Naive B cell (primary cell): ENCODE data around the gene MICAL2. TPM values are rescaled to one million over a fixed set of nuclear protein-coding genes. Genes with fewer than 3 reads are reported as not detected.

Experiments used
- ATAC-seq, 2 donors: fragments of 150-1000 bp; cut with Tn5 transposase; 2 replicates each; pipeline ENCODE4 v1.10.0; 2021; ENCODE audit warnings: low read depth in 2 of 2, mild to moderate bottlenecking in 2 of 2, moderate library complexity in 2 of 2
- DNase-seq: peaks from one replicate; pipeline ENCODE4 v3.0.0; 2022
- H3K27ac Mint-ChIP-seq, 6 donors: one replicate each; pipeline ENCODE4 v1.8.0; 2020 to 2022; ENCODE audit warnings: mild to moderate bottlenecking in 6 of 6, mixed read lengths in 6 of 6, moderate library complexity in 5 of 6, inconsistent platforms in 2 of 6
- H3K27me3 Mint-ChIP-seq, 3 donors: one replicate each; pipeline ENCODE4 v1.8.0; 2021 to 2022; ENCODE audit warnings: mixed read lengths in 3 of 3, mild to moderate bottlenecking in 1 of 3
- H3K36me3 Mint-ChIP-seq, 2 donors: one replicate each; pipeline ENCODE4 v1.8.0; 2020 to 2022; ENCODE audit warnings: mixed read lengths in 2 of 2, inconsistent platforms in 1 of 2, mild to moderate bottlenecking in 1 of 2
- H3K4me1 Mint-ChIP-seq, 3 donors: one replicate each; pipeline ENCODE4 v1.8.0; 2020 to 2022; ENCODE audit warnings: mixed read lengths in 3 of 3, inconsistent platforms in 1 of 3, mild to moderate bottlenecking in 1 of 3, moderate library complexity in 1 of 3
- H3K4me3 Mint-ChIP-seq, 8 donors: one replicate each; pipeline ENCODE4 v1.8.0; 2020 to 2022; ENCODE audit warnings: mild to moderate bottlenecking in 8 of 8, mixed read lengths in 8 of 8, moderate library complexity in 8 of 8, inconsistent platforms in 2 of 8
- H3K9me3 Mint-ChIP-seq, 7 donors: one replicate each; pipeline ENCODE4 v1.8.0; 2020 to 2022; ENCODE audit warnings: mixed read lengths in 7 of 7, mild to moderate bottlenecking in 5 of 7, inconsistent platforms in 2 of 7, moderate library complexity in 1 of 7
- polyA plus RNA-seq, 6 donors: library from polyadenylated mRNA; unstranded; fragments of 300-500 nt; fragmentation: Illumina TruSeq; gene quantifications; one replicate each; pipeline ENCODE4 v1.2.3, GENCODE V29; 2021; ENCODE audit warnings: low read depth in 6 of 6

Gene MICAL2
- polyA plus RNA-seq, 6 donors from 2014 or later = 0.05 to 1.3 TPM; not detected in 4

DNA sequence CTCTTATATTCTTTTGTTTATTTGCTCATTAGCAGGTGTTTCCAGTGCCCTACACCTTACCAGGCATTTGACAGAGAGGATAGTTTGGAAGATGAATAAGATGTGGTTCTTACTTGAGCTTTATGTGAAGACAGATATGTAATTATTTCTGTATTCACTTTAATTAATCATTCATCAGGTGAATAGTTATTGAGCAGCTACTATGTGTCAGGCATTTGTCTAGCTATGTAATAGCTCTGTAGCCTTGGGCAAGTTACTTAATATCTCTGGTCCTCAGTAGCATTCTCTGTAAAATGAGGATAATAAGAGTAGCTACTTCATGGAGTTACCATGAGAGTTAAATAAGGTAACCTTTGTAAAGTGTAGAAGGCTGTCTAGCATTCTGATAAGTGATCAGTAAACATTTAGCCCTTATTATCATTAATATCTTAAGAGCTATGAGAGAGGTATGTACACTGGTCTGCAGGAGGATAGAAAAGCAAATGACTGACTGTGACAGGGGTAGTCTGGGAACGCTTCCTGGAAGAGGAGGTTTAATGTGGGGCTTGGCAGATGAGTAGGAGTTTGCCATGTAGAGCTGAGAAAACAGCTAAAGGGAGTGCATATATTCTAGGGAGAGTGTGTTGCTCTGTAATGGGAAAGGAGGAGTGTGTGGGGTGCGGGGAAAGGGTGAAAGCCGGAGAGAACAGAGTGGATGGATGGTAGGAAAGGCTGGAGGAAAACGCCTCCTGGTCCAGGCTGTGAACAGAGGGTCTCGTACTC lies 56.1 kb downstream of the MICAL2 start:
- Mint-ChIP-seq H3K27me3 (no peaks in the 10 kb centered on the region), H3K4me3 (no peak overlapping the region), H3K36me3 (no peaks in the 10 kb centered on the region), H3K27ac (no peak overlapping the region), H3K9me3 (peaks cover 0 to 2% (median 0%) of the 10 kb centered on the region in 7 donors), H3K4me1 (no peaks in the 10 kb centered on the region)
- ATAC-seq (no peak), DNase-seq (no peak)

GRCh38 chr11:12167061-12168000 lies 56.9 kb downstream of the MICAL2 start:
- Mint-ChIP-seq H3K27me3 (no peaks in the 10 kb centered on the region), H3K36me3 (no peaks in the 10 kb centered on the region), H3K9me3 (peaks cover 0 to 3% (median 0%) of the 10 kb centered on the region in 7 donors), H3K4me1 (no peaks in the 10 kb centered on the region), H3K4me3 (no peak overlapping the region), H3K27ac (no peak overlapping the region)
- ATAC-seq (no peak), DNase-seq (no peak)

- no peak overlapping the region for H3K27ac Mint-ChIP-seq
- peaks cover 0 to 3% (median 0%) of the 10 kb centered on the region in 7 donors for H3K9me3 Mint-ChIP-seq
- ATAC-seq = no peak
- no peaks in the 10 kb centered on the region for H3K27me3 Mint-ChIP-seq
- no peaks in the 10 kb centered on the region for H3K36me3 Mint-ChIP-seq
- H3K4me1 Mint-ChIP-seq = no peaks in the 10 kb centered on the region
- DNase-seq = no peak
- no peak overlapping the region for H3K4me3 Mint-ChIP-seq
These were observed 57.7 kb downstream of the MICAL2 start for GRCh38 chr11:12168114-12168513.

DNA sequence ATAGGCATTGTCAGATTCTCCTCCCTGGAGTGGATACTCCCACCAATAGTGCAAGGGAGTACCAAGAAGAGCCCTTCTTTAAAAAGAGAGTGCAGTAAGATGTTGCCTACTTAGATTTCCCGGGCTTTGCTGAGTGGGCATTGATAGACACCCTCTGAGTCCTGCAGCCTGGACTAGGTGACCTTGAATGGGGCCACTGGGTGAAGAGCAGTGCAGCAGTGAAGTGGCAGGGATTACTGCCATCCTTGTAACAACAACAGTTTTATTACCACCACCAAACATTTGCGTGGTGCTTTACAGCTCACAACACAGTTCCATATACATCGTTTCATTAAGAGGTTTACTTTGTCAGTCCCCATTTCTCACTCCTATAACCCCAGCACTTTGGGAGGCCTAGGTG lies 59.4 kb downstream of the MICAL2 start:
- Mint-ChIP-seq H3K4me3 (no peak overlapping the region), H3K9me3 (peaks cover 0 to 3% (median 0%) of the 10 kb centered on the region in 7 donors), H3K4me1 (no peaks in the 10 kb centered on the region), H3K27me3 (no peaks in the 10 kb centered on the region), H3K36me3 (no peaks in the 10 kb centered on the region), H3K27ac (no peak overlapping the region)
- no peak for ATAC-seq
- DNase-seq = no peak

GRCh38 chr11:12170501-12170900 lies 60.1 kb downstream of the MICAL2 start:
- peak overlapping the region in 1 of 6 donors; percentile 2 for H3K27ac Mint-ChIP-seq
- peaks cover 0 to 3% (median 0%) of the 10 kb centered on the region in 7 donors for H3K9me3 Mint-ChIP-seq
- ATAC-seq (no peak), DNase-seq (no peak)
- no peaks in the 10 kb centered on the region for H3K27me3 Mint-ChIP-seq
- H3K4me3 Mint-ChIP-seq = no peak overlapping the region
- H3K4me1 Mint-ChIP-seq = no peaks in the 10 kb centered on the region
- no peaks in the 10 kb centered on the region for H3K36me3 Mint-ChIP-seq

DNA sequence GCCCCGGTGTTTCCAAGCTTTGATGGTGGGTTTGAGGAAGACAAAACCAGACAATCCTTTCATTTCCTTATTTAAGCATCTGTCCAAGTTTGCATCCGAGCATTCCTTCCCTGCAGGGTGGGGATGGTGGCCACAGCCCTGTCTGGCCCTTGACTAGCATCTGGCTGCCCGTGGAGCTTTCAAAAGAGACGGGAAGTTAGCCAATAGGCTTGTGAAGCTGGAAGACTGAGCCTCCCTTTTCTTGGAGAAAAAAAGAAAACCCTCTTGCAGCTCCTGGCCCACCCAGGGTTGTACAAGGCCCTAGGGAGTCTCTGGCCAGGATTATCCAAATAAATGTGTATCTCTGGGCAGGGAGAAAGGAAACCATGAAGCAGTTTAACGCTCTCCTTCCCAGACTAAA lies 60.6 kb downstream of the MICAL2 start:
- Mint-ChIP-seq H3K36me3 (no peaks in the 10 kb centered on the region), H3K27ac (no peak overlapping the region), H3K27me3 (no peaks in the 10 kb centered on the region), H3K4me1 (no peaks in the 10 kb centered on the region), H3K9me3 (peaks cover 0 to 3% (median 0%) of the 10 kb centered on the region in 7 donors), H3K4me3 (no peak overlapping the region)
- ATAC-seq (no peak), DNase-seq (no peak)

DNA sequence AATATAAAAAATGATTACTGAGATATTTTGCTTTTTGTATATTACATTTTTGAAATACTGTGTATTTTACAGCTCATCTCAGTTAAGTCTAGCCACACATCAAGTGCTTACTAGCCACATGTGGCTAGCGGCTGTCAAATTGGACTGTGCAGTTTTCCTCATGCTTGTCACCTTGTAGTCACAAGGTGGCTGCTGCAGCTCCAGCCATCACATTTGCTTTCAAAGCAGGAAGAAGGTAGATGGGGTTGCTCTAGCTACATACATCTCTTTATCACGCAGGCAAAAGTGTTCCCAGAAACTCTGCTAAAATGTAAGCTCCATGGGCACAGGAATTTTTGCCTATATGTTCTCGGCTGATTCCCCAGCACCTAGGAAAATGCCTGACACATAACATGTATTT lies 61.5 kb downstream of the MICAL2 start:
- Mint-ChIP-seq H3K27ac (no peak overlapping the region), H3K4me1 (no peaks in the 10 kb centered on the region), H3K27me3 (peaks cover 0 to 4% (median 0%) of the 10 kb centered on the region in 3 donors), H3K9me3 (peaks cover 0 to 3% (median 0%) of the 10 kb centered on the region in 7 donors), H3K4me3 (no peak overlapping the region), H3K36me3 (no peaks in the 10 kb centered on the region)
- no peak for ATAC-seq
- DNase-seq = no peak

- peaks cover 0 to 4% (median 0%) of the 10 kb centered on the region in 3 donors for H3K27me3 Mint-ChIP-seq
- no peaks in the 10 kb centered on the region for H3K36me3 Mint-ChIP-seq
- H3K27ac Mint-ChIP-seq = no peak overlapping the region
- H3K9me3 Mint-ChIP-seq = peaks cover 0 to 4% (median 0%) of the 10 kb centered on the region in 7 donors
- no peaks in the 10 kb centered on the region for H3K4me1 Mint-ChIP-seq
- H3K4me3 Mint-ChIP-seq = no peak overlapping the region
- DNase-seq = no peak
- no peak for ATAC-seq
These were observed 62.2 kb downstream of the MICAL2 start for GRCh38 chr11:12172493-12173013.

- H3K36me3 Mint-ChIP-seq = no peaks in the 10 kb centered on the region
- peaks cover 0 to 8% (median 0%) of the 10 kb centered on the region in 7 donors for H3K9me3 Mint-ChIP-seq
These were observed 62.7 kb downstream of the MICAL2 start for GRCh38 chr11:12173111-12173510.

DNA sequence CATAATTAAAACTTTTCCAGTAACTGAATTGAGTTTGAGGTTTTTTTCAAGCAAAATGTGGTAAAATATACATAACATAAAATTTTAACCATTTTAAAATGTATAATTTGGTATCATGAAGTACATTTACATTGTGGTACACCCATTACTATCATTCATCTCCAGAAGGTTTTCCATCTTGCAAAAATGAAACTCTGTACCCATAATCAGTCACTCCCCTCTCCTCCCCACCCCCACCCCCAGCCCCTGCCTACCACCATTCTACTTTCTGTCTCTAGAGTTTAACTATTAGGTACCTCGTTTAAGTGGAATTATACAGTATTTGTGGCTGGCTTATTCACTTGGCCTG lies 63.7 kb downstream of the MICAL2 start:
- DNase-seq (no peak), ATAC-seq (no peak)
- Mint-ChIP-seq H3K27me3 (peaks cover 0 to 4% (median 4%) of the 10 kb centered on the region in 3 donors), H3K36me3 (no peaks in the 10 kb centered on the region), H3K4me3 (no peak overlapping the region), H3K27ac (no peak overlapping the region), H3K4me1 (no peaks in the 10 kb centered on the region), H3K9me3 (peaks cover 0 to 8% (median 0%) of the 10 kb centered on the region in 7 donors)

More at GRCh38 chr11:12173111-12173510, 62.7 kb downstream of the MICAL2 start:
- Mint-ChIP-seq H3K4me1 (no peaks in the 10 kb centered on the region), H3K27ac (no peak overlapping the region), H3K4me3 (no peak overlapping the region), H3K27me3 (peaks cover 0 to 4% (median 0%) of the 10 kb centered on the region in 3 donors)
- ATAC-seq (no peak), DNase-seq (no peak)

DNA sequence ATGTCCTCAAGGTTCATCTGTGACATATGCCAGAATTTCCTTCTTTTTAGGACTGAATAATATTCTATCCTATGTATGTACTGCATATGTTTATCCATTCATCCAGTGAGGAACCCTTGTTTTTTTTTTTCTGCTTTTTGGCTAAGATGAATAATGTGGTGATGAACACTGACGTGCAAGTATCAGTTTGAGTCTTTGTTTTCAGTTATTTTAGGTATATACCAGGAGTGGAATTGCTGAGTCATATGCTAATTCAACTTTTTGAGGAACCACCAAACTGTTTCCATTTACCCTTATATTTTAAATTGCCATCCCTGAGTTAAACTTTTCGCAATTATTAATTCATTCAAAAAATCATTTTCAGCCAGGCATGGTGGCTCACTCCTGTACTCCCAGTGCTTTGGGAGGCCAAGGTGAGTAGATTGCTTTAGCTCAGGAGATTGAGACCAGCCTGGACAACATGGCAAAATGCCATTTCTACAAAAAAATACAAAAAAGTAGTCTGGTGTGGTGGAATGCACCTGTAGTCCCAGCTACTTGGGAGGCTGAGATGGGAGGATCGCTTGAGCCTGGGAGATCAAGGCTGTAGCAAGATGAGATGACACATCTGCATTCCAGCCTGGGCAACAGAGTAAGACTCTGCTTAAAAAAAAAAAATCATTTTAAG lies 64.2 kb downstream of the MICAL2 start:
- Mint-ChIP-seq H3K4me3 (no peak overlapping the region), H3K27ac (no peak overlapping the region), H3K4me1 (no peaks in the 10 kb centered on the region), H3K27me3 (peaks cover 0 to 9% (median 4%) of the 10 kb centered on the region in 3 donors), H3K36me3 (no peaks in the 10 kb centered on the region), H3K9me3 (peaks cover 0 to 8% (median 0%) of the 10 kb centered on the region in 7 donors)
- no peak for DNase-seq
- no peak for ATAC-seq

GRCh38 chr11:12175694-12176241 lies 65.4 kb downstream of the MICAL2 start:
- Mint-ChIP-seq H3K4me1 (no peaks in the 10 kb centered on the region), H3K27me3 (peaks cover 0 to 14% (median 4%) of the 10 kb centered on the region in 3 donors)
- no peak for ATAC-seq

GRCh38 chr11:12176410-12176809 lies 66.0 kb downstream of the MICAL2 start:
- ATAC-seq (no peak), DNase-seq (no peak)
- no peaks in the 10 kb centered on the region for H3K36me3 Mint-ChIP-seq
- no peak overlapping the region for H3K27ac Mint-ChIP-seq
- H3K27me3 Mint-ChIP-seq = peaks cover 0 to 14% (median 4%) of the 10 kb centered on the region in 3 donors
- H3K9me3 Mint-ChIP-seq = peaks cover 0 to 7% (median 0%) of the 10 kb centered on the region in 7 donors
- no peak overlapping the region for H3K4me3 Mint-ChIP-seq
- H3K4me1 Mint-ChIP-seq = no peaks in the 10 kb centered on the region

More at GRCh38 chr11:12175694-12176241, 65.4 kb downstream of the MICAL2 start:
- Mint-ChIP-seq H3K9me3 (peaks cover 0 to 8% (median 0%) of the 10 kb centered on the region in 7 donors), H3K4me3 (no peak overlapping the region), H3K27ac (no peak overlapping the region), H3K36me3 (no peaks in the 10 kb centered on the region)
- no peak for DNase-seq
